Measurements from ENCODE around the gene DUSP12.

The DUSP12 gene

DNA sequence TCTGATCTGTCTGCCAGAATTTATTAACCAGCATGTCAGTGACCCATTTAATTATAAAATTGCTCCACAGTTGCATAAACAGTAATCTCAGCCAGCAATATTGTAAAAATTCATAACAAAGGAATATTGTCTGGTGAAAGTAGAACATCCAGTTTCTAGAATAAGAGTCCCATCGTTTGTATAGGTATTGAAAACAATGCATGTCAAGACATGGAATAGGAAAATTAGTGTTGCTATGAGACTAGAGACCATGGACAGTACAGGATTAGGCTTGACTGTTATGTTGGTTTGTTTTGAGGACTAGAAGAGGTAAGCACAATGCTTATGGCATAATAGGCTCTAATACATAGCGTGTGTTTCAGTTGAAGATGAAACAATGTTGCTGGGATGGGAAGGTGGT, 53.6 kb downstream of the DUSP12 start:
- no peaks in the 10 kb centered on the region for H3K27me3 ChIP-seq (ENCODE audit: insufficient read depth, insufficient read length)
- no peak overlapping the region for H3K9ac ChIP-seq (ENCODE audit: insufficient read length, low read depth)
- H3K4me1 ChIP-seq (ENCODE audit: insufficient read depth, insufficient read length): no peaks in the 10 kb centered on the region
- no peak for TF ChIP-seq YY1 (IDR thresholded peaks at IDR 0.05; ENCODE audit: insufficient read depth, insufficient read length)
- TF ChIP-seq SUZ12 (IDR thresholded peaks at IDR 0.05; ENCODE audit: extremely low read depth, insufficient read depth, insufficient read length): no peak
- no peak for TF ChIP-seq ZNF274 (IDR thresholded peaks at IDR 0.05; ENCODE audit: low read depth, low read length)
- no peaks in the 10 kb centered on the region for H3K9me3 ChIP-seq (ENCODE audit: insufficient read depth, low read length)
- DNase-seq (ENCODE audit: low read depth, low spot score): no peak
- no peak overlapping the region for H3K4me3 ChIP-seq (ENCODE audit: insufficient read length, low read depth)
- H3K36me3 ChIP-seq (ENCODE audit: insufficient read depth, insufficient read length, low read length): peaks cover 2% of the 10 kb centered on the region

DNA sequence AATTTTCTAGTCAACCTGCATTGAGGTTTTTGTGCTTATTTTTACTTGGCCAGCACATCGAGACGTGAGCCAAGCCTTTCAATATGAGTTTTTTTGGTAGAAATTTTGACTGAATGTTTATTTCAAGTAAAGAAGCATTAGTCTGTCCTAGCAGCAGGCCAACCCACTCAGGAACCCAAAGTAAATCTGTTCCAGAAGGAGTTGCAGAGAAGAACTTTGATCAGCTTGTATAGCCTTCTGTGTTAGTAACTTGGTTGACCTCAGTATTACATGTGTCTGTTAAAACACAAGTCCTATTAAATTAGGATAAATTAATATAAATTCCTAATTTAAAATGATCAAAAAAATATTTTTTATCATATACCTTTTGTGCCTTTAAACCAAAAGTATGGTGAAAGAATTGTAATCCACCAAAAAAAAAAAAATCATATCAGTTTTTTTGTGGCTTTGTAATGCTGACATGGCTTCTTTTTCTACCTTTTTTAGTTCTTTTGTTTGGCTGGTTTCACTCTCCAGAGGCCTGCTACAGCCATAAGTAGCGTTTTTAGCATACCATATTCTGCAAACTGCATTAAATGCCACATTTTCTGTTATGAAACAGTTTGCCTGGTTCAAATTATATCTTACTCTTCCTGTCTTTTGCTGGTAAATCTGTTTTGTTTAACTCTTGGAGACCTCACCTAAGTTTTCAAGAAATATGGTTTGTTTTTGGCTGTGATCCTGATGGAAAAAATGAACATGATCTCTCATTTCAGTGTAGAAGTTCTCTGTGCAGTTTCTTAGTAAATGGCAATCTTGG, 56.0 kb downstream of the DUSP12 start:
- Histone ChIP-seq H3K9ac (ENCODE audit: insufficient read length, low read depth) (no peak overlapping the region), H3K36me3 (ENCODE audit: insufficient read depth, insufficient read length, low read length) (peaks cover 2% of the 10 kb centered on the region)

More for the DNA sequence above, 56.0 kb downstream of the DUSP12 start:
- Histone ChIP-seq H3K9me3 (ENCODE audit: insufficient read depth, low read length) (peaks cover 10% of the 10 kb centered on the region), H3K4me1 (ENCODE audit: insufficient read depth, insufficient read length) (no peaks in the 10 kb centered on the region), H3K4me3 (ENCODE audit: insufficient read length, low read depth) (no peak overlapping the region), H3K27me3 (ENCODE audit: insufficient read depth, insufficient read length) (no peaks in the 10 kb centered on the region)
- no peak for TF ChIP-seq SUZ12 (IDR thresholded peaks at IDR 0.05; ENCODE audit: extremely low read depth, insufficient read depth, insufficient read length)
- TF ChIP-seq ZNF274 (IDR thresholded peaks at IDR 0.05; ENCODE audit: low read depth, low read length): no peak
- TF ChIP-seq YY1 (IDR thresholded peaks at IDR 0.05; ENCODE audit: insufficient read depth, insufficient read length): no peak
- DNase-seq (ENCODE audit: low read depth, low spot score): no peak

All from NT2/D1 (cell line).